Immature natural killer cell (primary cell): ENCODE data around the gene MROH7. TPM values are rescaled to one million over a fixed set of nuclear protein-coding genes. Genes with fewer than 3 reads are reported as not detected.
A peak's percentile ranks its signal among the peaks of the same experiment; 100 is the strongest.

Experiments
- DNase-seq, 3 donors: peaks; one replicate each; pipeline ENCODE4 v3.0.0; 2022; ENCODE audit warnings: mixed read lengths in 1 of 3
- H3K27ac Mint-ChIP-seq, 6 donors: one replicate each; pipeline ENCODE4 v1.8.0; 2020; ENCODE audit warnings: mixed read lengths in 6 of 6, mild to moderate bottlenecking in 5 of 6, inconsistent platforms in 4 of 6, moderate library complexity in 3 of 6
- H3K27me3 Mint-ChIP-seq, 3 donors: one replicate each; pipeline ENCODE4 v1.8.0; 2020 to 2021; ENCODE audit warnings: low read depth in 3 of 3, mild to moderate bottlenecking in 3 of 3, mixed read lengths in 3 of 3, moderate library complexity in 3 of 3, inconsistent platforms in 1 of 3
- H3K36me3 Mint-ChIP-seq, 3 donors: one replicate each; pipeline ENCODE4 v1.8.0; 2020; ENCODE audit warnings: mixed read lengths in 3 of 3, inconsistent platforms in 2 of 3, mild to moderate bottlenecking in 2 of 3
- H3K4me1 Mint-ChIP-seq, 2 donors: one replicate each; pipeline ENCODE4 v1.8.0; 2020; ENCODE audit warnings: inconsistent platforms in 2 of 2, mild to moderate bottlenecking in 2 of 2, mixed read lengths in 2 of 2, moderate library complexity in 1 of 2
- H3K4me3 Mint-ChIP-seq, 5 donors: one replicate each; pipeline ENCODE4 v1.8.0; 2020; ENCODE audit warnings: mild to moderate bottlenecking in 5 of 5, mixed read lengths in 5 of 5, inconsistent platforms in 3 of 5, moderate library complexity in 3 of 5
- H3K9me3 Mint-ChIP-seq, 6 donors: one replicate each; pipeline ENCODE4 v1.8.0; 2020; ENCODE audit warnings: mild to moderate bottlenecking in 6 of 6, mixed read lengths in 6 of 6, inconsistent platforms in 4 of 6, moderate library complexity in 3 of 6
- polyA plus RNA-seq, 3 donors: library from polyadenylated mRNA; unstranded; fragments of 300-500 nt; fragmentation: Illumina TruSeq; gene quantifications; one replicate each; pipeline ENCODE4 v1.2.3, GENCODE V29; 2021

MROH7 gene
- polyA plus RNA-seq, 3 donors from 2014 or later, result not detected

- Mint-ChIP-seq H3K27me3 (peaks cover 0 to 4% (median 2%) of the 10 kb centered on the region in 3 donors), H3K4me1 (no peaks in the 10 kb centered on the region), H3K4me3 (no peak overlapping the region), H3K27ac (no peak overlapping the region), H3K36me3 (no peaks in the 10 kb centered on the region), H3K9me3 (peaks cover 0 to 3% (median 0%) of the 10 kb centered on the region in 6 donors)
- DNase-seq, result no peak
These were observed 8.3 kb downstream of the MROH7 start for GRCh38 chr1:54649921-54650320.

GRCh38 chr1:54650417-54650816 lies 8.8 kb downstream of the MROH7 start:
- H3K4me3 Mint-ChIP-seq, result no peak overlapping the region
- H3K27me3 Mint-ChIP-seq, result peaks cover 0 to 4% (median 2%) of the 10 kb centered on the region in 3 donors
- H3K9me3 Mint-ChIP-seq, result peaks cover 0 to 2% (median 0%) of the 10 kb centered on the region in 6 donors
- H3K4me1 Mint-ChIP-seq, result no peaks in the 10 kb centered on the region
- no peaks in the 10 kb centered on the region for H3K36me3 Mint-ChIP-seq
- no peak for DNase-seq
- H3K27ac Mint-ChIP-seq, result no peak overlapping the region

- no peaks in the 10 kb centered on the region for H3K4me1 Mint-ChIP-seq
- H3K27me3 Mint-ChIP-seq, result peaks cover 0 to 4% (median 2%) of the 10 kb centered on the region in 3 donors
- no peaks in the 10 kb centered on the region for H3K36me3 Mint-ChIP-seq
- DNase-seq, result no peak
- H3K4me3 Mint-ChIP-seq, result no peak overlapping the region
- H3K9me3 Mint-ChIP-seq, result no peaks in the 10 kb centered on the region
- no peak overlapping the region for H3K27ac Mint-ChIP-seq
These were observed 10.0 kb downstream of the MROH7 start for GRCh38 chr1:54651608-54652007.

GRCh38 chr1:54652168-54652567 lies 10.6 kb downstream of the MROH7 start:
- no peak for DNase-seq
- H3K4me3 Mint-ChIP-seq, result no peak overlapping the region
- H3K36me3 Mint-ChIP-seq, result no peaks in the 10 kb centered on the region
- no peaks in the 10 kb centered on the region for H3K9me3 Mint-ChIP-seq
- H3K27ac Mint-ChIP-seq, result no peak overlapping the region
- H3K27me3 Mint-ChIP-seq, result peaks cover 0 to 4% (median under 1%) of the 10 kb centered on the region in 3 donors
- no peaks in the 10 kb centered on the region for H3K4me1 Mint-ChIP-seq

- Mint-ChIP-seq H3K9me3 (no peaks in the 10 kb centered on the region), H3K27me3 (peaks cover 0 to 3% (median 2%) of the 10 kb centered on the region in 3 donors), H3K4me1 (no peaks in the 10 kb centered on the region), H3K36me3 (no peaks in the 10 kb centered on the region), H3K27ac (no peak overlapping the region), H3K4me3 (no peak overlapping the region)
- no peak for DNase-seq
These were observed 11.4 kb downstream of the MROH7 start for GRCh38 chr1:54653036-54653435.

GRCh38 chr1:54658164-54658913 lies 16.8 kb downstream of the MROH7 start:
- Mint-ChIP-seq H3K27me3 (peaks cover 2 to 4% (median 4%) of the 10 kb centered on the region in 3 donors), H3K27ac (no peak overlapping the region), H3K4me3 (no peak overlapping the region), H3K36me3 (peaks cover 0 to 3% (median 0%) of the 10 kb centered on the region in 3 donors), H3K4me1 (no peaks in the 10 kb centered on the region), H3K9me3 (peaks cover 0 to 2% (median 0%) of the 10 kb centered on the region in 6 donors)
- DNase-seq, result no peak

- no peak overlapping the region for H3K27ac Mint-ChIP-seq
These were observed 22.1 kb downstream of the MROH7 start for GRCh38 chr1:54663725-54664124.

GRCh38 chr1:54664364-54664763 lies 22.8 kb downstream of the MROH7 start:
- peaks cover 2 to 3% (median 2%) of the 10 kb centered on the region in 3 donors for H3K27me3 Mint-ChIP-seq
- no peak overlapping the region for H3K4me3 Mint-ChIP-seq
- DNase-seq, result no peak
- H3K27ac Mint-ChIP-seq, result no peak overlapping the region
- H3K36me3 Mint-ChIP-seq, result no peaks in the 10 kb centered on the region
- H3K4me1 Mint-ChIP-seq, result no peaks in the 10 kb centered on the region
- H3K9me3 Mint-ChIP-seq, result no peaks in the 10 kb centered on the region

More at GRCh38 chr1:54663725-54664124, 22.1 kb downstream of the MROH7 start:
- Mint-ChIP-seq H3K4me3 (no peak overlapping the region), H3K4me1 (no peaks in the 10 kb centered on the region), H3K9me3 (no peaks in the 10 kb centered on the region), H3K27me3 (peaks cover 2 to 3% (median 2%) of the 10 kb centered on the region in 3 donors), H3K36me3 (peaks cover 0 to under 1% (median 0%) of the 10 kb centered on the region in 3 donors)
- no peak for DNase-seq

- H3K4me1 Mint-ChIP-seq, result no peaks in the 10 kb centered on the region
- no peaks in the 10 kb centered on the region for H3K36me3 Mint-ChIP-seq
- H3K27ac Mint-ChIP-seq, result no peak overlapping the region
- H3K27me3 Mint-ChIP-seq, result peaks cover under 1 to 3% (median 2%) of the 10 kb centered on the region in 3 donors
- no peak for DNase-seq
- no peak overlapping the region for H3K4me3 Mint-ChIP-seq
- H3K9me3 Mint-ChIP-seq, result no peaks in the 10 kb centered on the region
These were observed 24.3 kb downstream of the MROH7 start for GRCh38 chr1:54665852-54666251.

- Mint-ChIP-seq H3K27ac (no peak overlapping the region), H3K36me3 (no peaks in the 10 kb centered on the region), H3K27me3 (peaks cover 0 to 3% (median 2%) of the 10 kb centered on the region in 3 donors), H3K4me1 (no peaks in the 10 kb centered on the region), H3K9me3 (no peaks in the 10 kb centered on the region), H3K4me3 (no peak overlapping the region)
- DNase-seq, result no peak
These were observed 24.7 kb downstream of the MROH7 start for GRCh38 chr1:54666333-54666732.

GRCh38 chr1:54667797-54668196 lies 26.2 kb downstream of the MROH7 start:
- no peak for DNase-seq
- H3K27ac Mint-ChIP-seq, result no peak overlapping the region
- H3K27me3 Mint-ChIP-seq, result peaks cover 0 to 6% (median 3%) of the 10 kb centered on the region in 3 donors
- H3K4me1 Mint-ChIP-seq, result peaks cover 8 to 11% of the 10 kb centered on the region in 2 donors
- no peaks in the 10 kb centered on the region for H3K36me3 Mint-ChIP-seq
- no peaks in the 10 kb centered on the region for H3K9me3 Mint-ChIP-seq
- no peak overlapping the region for H3K4me3 Mint-ChIP-seq

GRCh38 chr1:54668567-54668966 lies 27.0 kb downstream of the MROH7 start:
- DNase-seq, result no peak
- Mint-ChIP-seq H3K4me1 (peaks cover 8 to 11% of the 10 kb centered on the region in 2 donors), H3K4me3 (no peak overlapping the region), H3K36me3 (no peaks in the 10 kb centered on the region), H3K27me3 (peaks cover 0 to 6% (median 6%) of the 10 kb centered on the region in 3 donors), H3K27ac (no peak overlapping the region), H3K9me3 (no peaks in the 10 kb centered on the region)

- Mint-ChIP-seq H3K4me3 (peak overlapping the region in 2 of 5 donors; percentile 14 to 39), H3K27me3 (peaks cover 0 to 6% (median 5%) of the 10 kb centered on the region in 3 donors), H3K36me3 (no peaks in the 10 kb centered on the region), H3K9me3 (no peaks in the 10 kb centered on the region), H3K4me1 (peaks cover 8 to 11% of the 10 kb centered on the region in 2 donors), H3K27ac (peak overlapping the region in 4 of 6 donors; percentile 13 to 73 (median 62))
- peak; percentile 70 to 78 (median 78) for DNase-seq
These were observed 30.5 kb downstream of the MROH7 start for GRCh38 chr1:54671985-54672608.
